Measurements from ENCODE around the gene CDT1. TPM values are rescaled to one million over a fixed set of nuclear protein-coding genes. Genes with fewer than 3 reads are reported as not detected.
"Not testable (repeated sequence)": the region's sequence is repeated elsewhere in the genome, so short reads cannot be mapped to it uniquely, and the experiment has no call there.

CDT1 gene
- total and polyA plus RNA-seq, 2 experiments from 2014 or later, result 5.9 to 11.3 TPM

GRCh38 chr16:88769617-88770460 lies 33.8 kb upstream of the CDT1 start:
- Histone ChIP-seq H2AFZ (no peak overlapping the region), H3F3A (ENCODE audit: insufficient read depth) (peaks cover 4% of the 10 kb centered on the region; the same call in 1 of the 2 replicates), H3K9me3 (ENCODE audit: low read depth) (no peaks in the 10 kb centered on the region), H3K27me3 (replicated peaks; ENCODE audit: insufficient read depth) (no peaks in the 10 kb centered on the region), H3K4me2 (ENCODE audit: unreplicated experiment) (no peak overlapping the region), H3K9me2 (ENCODE audit: insufficient read depth) (no peaks in the 10 kb centered on the region), H3K79me2 (ENCODE audit: insufficient read depth) (peaks cover 97% of the 10 kb centered on the region), H3K4me1 (ENCODE audit: insufficient read depth) (peaks cover 37% of the 10 kb centered on the region), H3K4me3 (no peak overlapping the region), H3K9ac (no peak overlapping the region), H3K36me3 (ENCODE audit: low read depth) (no peaks in the 10 kb centered on the region), H3K27ac (no peak overlapping the region), H4K20me1 (ENCODE audit: insufficient read depth) (0 out of 2 replicates have a peak, but pooled peaks cover 4% of the 10 kb centered on the region)
- peak; percentile 59 for DNase-seq
- 80 to 82% methylated on average over 23 to 30 of the region's 30 CpGs for WGBS, 2 experiments (ENCODE audit: low coverage in 1 of 2, low lambda C conversion rate in 2 of 2, missing lambda C conversion rate in 2 of 2)
- in situ Hi-C loops (cut with MboI), result no loop called here
- no peak for TF ChIP-seq EZH2 (IDR thresholded peaks at IDR 0.05; ENCODE audit: insufficient read depth, poor library complexity, severe bottlenecking)

- in situ Hi-C loops (cut with MboI), result no loop called here
- DNase-seq, result no peak
- H3K9me2 ChIP-seq (ENCODE audit: insufficient read depth), result no peaks in the 10 kb centered on the region
- H3K9me3 ChIP-seq (ENCODE audit: low read depth), result no peaks in the 10 kb centered on the region
- H3F3A ChIP-seq (ENCODE audit: insufficient read depth), result peaks cover 4% of the 10 kb centered on the region; the same call in 1 of the 2 replicates
- no peak overlapping the region for H2AFZ ChIP-seq
- H3K4me1 ChIP-seq (ENCODE audit: insufficient read depth), result peaks cover 37% of the 10 kb centered on the region
- H3K79me2 ChIP-seq (ENCODE audit: insufficient read depth), result peaks cover 97% of the 10 kb centered on the region
- 0 out of 2 replicates have a peak, but pooled peaks cover 4% of the 10 kb centered on the region for H4K20me1 ChIP-seq (ENCODE audit: insufficient read depth)
- H3K27me3 ChIP-seq (replicated peaks; ENCODE audit: insufficient read depth), result no peaks in the 10 kb centered on the region
- no peak overlapping the region for H3K4me3 ChIP-seq
- H3K4me2 ChIP-seq (ENCODE audit: unreplicated experiment), result no peak overlapping the region
- WGBS, 2 experiments (ENCODE audit: low coverage in 1 of 2, low lambda C conversion rate in 2 of 2, missing lambda C conversion rate in 2 of 2), result 77 to 80% methylated on average over 28 to 39 of the region's 41 CpGs
- TF ChIP-seq EZH2phosphoT487 (IDR thresholded peaks at IDR 0.05; ENCODE audit: insufficient read depth, low read depth) (no peak), EZH2 (IDR thresholded peaks at IDR 0.05; ENCODE audit: insufficient read depth, poor library complexity, severe bottlenecking) (no peak)
- H3K9ac ChIP-seq, result no peak overlapping the region
- no peak overlapping the region for H3K27ac ChIP-seq
- no peaks in the 10 kb centered on the region for H3K36me3 ChIP-seq (ENCODE audit: low read depth)
Measured at GRCh38 chr16:88770461-88771293, 32.9 kb upstream of the CDT1 start.

- no peaks in the 10 kb centered on the region for H3K9me3 ChIP-seq (ENCODE audit: low read depth)
- H2AFZ ChIP-seq, result no peak overlapping the region
- in situ Hi-C loops (cut with MboI), result no loop called here
- 0 out of 2 replicates have a peak, but pooled peaks cover 4% of the 10 kb centered on the region for H4K20me1 ChIP-seq (ENCODE audit: insufficient read depth)
- no peak overlapping the region for H3K9ac ChIP-seq
- peaks cover 97% of the 10 kb centered on the region for H3K79me2 ChIP-seq (ENCODE audit: insufficient read depth)
- no peaks in the 10 kb centered on the region for H3K36me3 ChIP-seq (ENCODE audit: low read depth)
- TF ChIP-seq EZH2 (IDR thresholded peaks at IDR 0.05; ENCODE audit: insufficient read depth, poor library complexity, severe bottlenecking) (no peak), EZH2phosphoT487 (IDR thresholded peaks at IDR 0.05; ENCODE audit: insufficient read depth, low read depth) (no peak)
- H3K4me1 ChIP-seq (ENCODE audit: insufficient read depth), result peaks cover 39% of the 10 kb centered on the region
- H3K4me2 ChIP-seq (ENCODE audit: unreplicated experiment), result no peak overlapping the region
- H3K27ac ChIP-seq, result no peak overlapping the region
- no peak overlapping the region for H3K4me3 ChIP-seq
- H3K9me2 ChIP-seq (ENCODE audit: insufficient read depth), result no peaks in the 10 kb centered on the region
- H3K27me3 ChIP-seq (replicated peaks; ENCODE audit: insufficient read depth), result no peaks in the 10 kb centered on the region
- DNase-seq, result no peak
- H3F3A ChIP-seq (ENCODE audit: insufficient read depth), result peaks cover 4% of the 10 kb centered on the region; the same call in 1 of the 2 replicates
- WGBS, 2 experiments (ENCODE audit: low coverage in 1 of 2, low lambda C conversion rate in 2 of 2, missing lambda C conversion rate in 2 of 2), result 89 to 93% methylated on average over 12 to 16 of the region's 19 CpGs
Measured at GRCh38 chr16:88771294-88771772, 32.3 kb upstream of the CDT1 start.

GRCh38 chr16:88771781-88772180 lies 31.8 kb upstream of the CDT1 start:
- H4K20me1 ChIP-seq (ENCODE audit: insufficient read depth); H3K4me2 ChIP-seq (ENCODE audit: unreplicated experiment); in situ Hi-C loops (cut with MboI); H3K9me3 ChIP-seq (ENCODE audit: low read depth); H3K27me3 ChIP-seq (replicated peaks; ENCODE audit: insufficient read depth); DNase-seq; H2AFZ ChIP-seq; H3K9me2 ChIP-seq (ENCODE audit: insufficient read depth); H3F3A ChIP-seq (ENCODE audit: insufficient read depth); H3K4me3 ChIP-seq; H3K36me3 ChIP-seq (ENCODE audit: low read depth): not testable (repeated sequence)
- peaks cover 42% of the 10 kb centered on the region for H3K4me1 ChIP-seq (ENCODE audit: insufficient read depth)
- H3K9ac ChIP-seq, result peak overlapping the region; percentile 78; the same call in 1 of the 2 replicates
- peaks cover 97% of the 10 kb centered on the region for H3K79me2 ChIP-seq (ENCODE audit: insufficient read depth)
- 92 to 100% methylated on average over 1 to 13 of the region's 23 CpGs for WGBS, 2 experiments (ENCODE audit: low coverage in 1 of 2, low lambda C conversion rate in 2 of 2, missing lambda C conversion rate in 2 of 2)
- H3K27ac ChIP-seq, result peak overlapping the region; percentile 98
